ENCODE results near the gene TMED7. TPM values are rescaled to one million over a fixed set of nuclear protein-coding genes. Genes with fewer than 3 reads are reported as not detected.

TMED7 gene
- total RNA-seq, 2 donors from 2014 or later: 127 to 146 TPM

DNA sequence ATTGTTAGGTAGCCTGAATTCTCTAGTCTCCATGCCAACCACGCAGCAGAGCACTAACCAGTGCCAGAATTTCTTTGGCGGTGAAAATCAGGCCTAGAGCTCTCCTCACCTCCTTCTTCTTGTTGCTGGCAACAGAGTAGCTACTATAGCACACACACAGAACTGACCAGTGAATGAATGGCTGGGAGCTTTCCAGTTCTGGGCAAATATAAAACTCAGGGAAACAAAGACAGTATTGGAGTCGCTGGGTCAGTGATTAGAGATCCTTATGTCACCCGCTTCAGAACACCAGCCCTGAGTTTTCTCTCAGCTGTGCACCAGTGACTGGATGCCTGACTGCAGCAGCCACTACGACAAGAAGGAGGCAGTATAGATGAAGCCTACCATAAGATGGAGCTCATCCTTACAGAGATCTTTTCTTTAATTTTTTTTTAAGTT is 54.4 kb downstream of the TMED7 start:
- Histone ChIP-seq H3K9ac (ENCODE audit: low read depth in 2 of 2, low read length in 2 of 2) (no peak overlapping the region), H3K9me3 (no peaks in the 10 kb centered on the region), H3K4me1 (no peaks in the 10 kb centered on the region), H3K36me3 (no peaks in the 10 kb centered on the region), H3K4me3 (no peak overlapping the region), H3K27ac (no peak overlapping the region), H3K27me3 (no peaks in the 10 kb centered on the region)
- DNase-seq: no peak
- intact Hi-C loops (cut with DNase I): loop anchor here (5.0 kb wide), 1 partner anchor 199 kb away; no protein-coding TSS in a partner anchor
- TF ChIP-seq CTCF (IDR thresholded peaks at IDR 0.05): no peak

DNA sequence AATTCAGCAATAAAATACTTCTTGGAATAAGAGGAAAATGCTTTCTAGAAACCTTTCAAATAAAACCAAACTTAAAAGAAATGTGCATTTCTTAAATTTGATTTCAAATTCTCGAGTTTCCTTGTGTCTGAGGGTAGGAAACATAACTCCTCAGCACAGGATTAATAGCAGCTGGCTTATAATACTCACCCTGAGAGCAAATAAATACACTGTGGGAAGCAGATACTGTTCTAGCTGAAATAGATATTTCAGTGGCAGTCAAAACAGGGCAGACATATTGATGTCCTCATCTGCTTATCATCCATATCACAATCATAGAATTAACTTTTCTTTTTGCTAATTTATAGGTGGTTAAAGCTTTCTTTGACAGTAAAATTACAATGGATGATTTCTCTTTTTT is 57.2 kb downstream of the TMED7 start:
- no peak overlapping the region for H3K4me3 ChIP-seq
- H3K36me3 ChIP-seq: no peaks in the 10 kb centered on the region
- H3K9ac ChIP-seq (ENCODE audit: low read depth in 2 of 2, low read length in 2 of 2): no peak overlapping the region
- intact Hi-C loops (cut with DNase I): no loop called here
- no peaks in the 10 kb centered on the region for H3K4me1 ChIP-seq
- no peak for DNase-seq
- no peaks in the 10 kb centered on the region for H3K27me3 ChIP-seq
- H3K27ac ChIP-seq: no peak overlapping the region
- no peaks in the 10 kb centered on the region for H3K9me3 ChIP-seq
- TF ChIP-seq CTCF (IDR thresholded peaks at IDR 0.05): no peak

- Histone ChIP-seq H3K9ac (ENCODE audit: low read depth in 2 of 2, low read length in 2 of 2) (no peak overlapping the region), H3K27me3 (no peaks in the 10 kb centered on the region), H3K4me1 (no peaks in the 10 kb centered on the region), H3K4me3 (no peak overlapping the region), H3K36me3 (no peaks in the 10 kb centered on the region), H3K27ac (no peak overlapping the region), H3K9me3 (no peaks in the 10 kb centered on the region)
- intact Hi-C loops (cut with DNase I): no loop called here
- TF ChIP-seq CTCF (IDR thresholded peaks at IDR 0.05): no peak
- DNase-seq: no peak
Measured at GRCh38 chr5:115565233-115565632, 60.6 kb downstream of the TMED7 start.

Other genes starting within 250 kb of the TMED7 start
- 10 to 100 TPM; 20.2 to 39.2 TPM for gene FEM1C, start 81.3 kb downstream of the TMED7 start, total RNA-seq
- gene TICAM2, start 23.6 kb downstream of the TMED7 start, total RNA-seq: 1 to 10 TPM; 1.2 to 2.4 TPM
- under 1 TPM; 0.27 to 0.58 TPM for gene CDO1, start 190.6 kb upstream of the TMED7 start, total RNA-seq
- gene ATG12, start 215.5 kb upstream of the TMED7 start, total RNA-seq: 10 to 100 TPM; 24.5 to 38.9 TPM
- gene AP3S1, start 215.9 kb upstream of the TMED7 start, total RNA-seq: 100 to 1,000 TPM in 1 of 2 donors, 10 to 100 TPM in 1; 56.7 to 105 TPM

Measured in colonic mucosa (tissue), 4 donors.